ENCODE measurements around the gene KIF1A. TPM values are rescaled to one million over a fixed set of nuclear protein-coding genes. Genes with fewer than 3 reads are reported as not detected.

Gene KIF1A
- total and polyA plus RNA-seq, 2 of the 13 experiments (the other 11 are each of a cell fraction or from before 2014, with no cell fraction given): 0.01 TPM; not detected in 1

DNA sequence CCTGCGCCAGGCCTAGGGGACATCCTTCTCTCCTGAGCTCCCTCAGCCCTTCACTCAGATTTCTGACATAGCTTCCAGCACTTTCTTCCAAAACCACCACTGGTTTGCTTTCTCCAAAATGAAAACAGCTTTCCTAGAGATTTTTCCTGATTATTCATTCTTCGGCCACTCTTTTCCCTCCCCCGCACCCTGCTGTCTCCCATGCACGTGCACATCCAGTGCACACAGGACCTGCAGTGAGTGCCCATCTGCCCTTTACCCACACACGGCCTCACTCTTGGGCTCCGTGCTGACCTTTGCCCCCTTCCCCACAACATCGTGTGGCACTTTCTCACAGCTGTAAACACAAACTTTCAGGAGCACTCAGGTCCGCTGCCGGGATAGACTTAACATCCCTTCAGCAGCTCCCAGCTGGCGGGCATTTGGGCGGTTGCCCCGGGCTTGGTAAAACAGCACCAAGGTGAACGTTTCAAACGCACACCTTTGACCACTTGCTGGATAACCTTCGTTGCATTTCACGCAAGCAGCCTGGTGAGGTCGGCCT is 25.8 kb downstream of the KIF1A start (continued):
- TF ChIP-seq TFAP4 (IDR thresholded peaks at IDR 0.05; ENCODE audit: borderline replicate concordance, low read depth) (peak; percentile 57; the same call in 1 of the 2 replicates), ZNF431 (CRISPR knock-in tag; IDR thresholded peaks at IDR 0.05; ENCODE audit: borderline replicate concordance, low read depth) (peak; percentile 77), MXI1 (IDR thresholded peaks at IDR 0.05; ENCODE audit: borderline replicate concordance, low read depth, low read length) (0 out of 3 replicates have a peak, but pooled peaks have one; percentile 41), FOXA3 (CRISPR knock-in tag; IDR thresholded peaks at IDR 0.05) (peak; percentile 64; the same call in 1 of the 2 replicates), ZMAT3 (CRISPR knock-in tag; conservative IDR thresholded peaks at IDR 0.05) (no peak), NFRKB (IDR thresholded peaks at IDR 0.05) (no peak), ZNF251 (CRISPR knock-in tag; IDR thresholded peaks at IDR 0.05) (no peak), HNF1B (CRISPR knock-in tag; IDR thresholded peaks at IDR 0.05) (0 out of 2 replicates have a peak, but pooled peaks have one; percentile 38), EED (CRISPR knock-in tag; IDR thresholded peaks at IDR 0.05) (no peak), SOX13 (IDR thresholded peaks at IDR 0.05) (no peak), SOX13 (CRISPR knock-in tag; conservative IDR thresholded peaks at IDR 0.05 in 1 of 2, IDR thresholded peaks at IDR 0.05 in 1 of 2) (peak in 1 of 2 experiments; percentile 24; a peak in 1 of 4 replicates), ZNF44 (CRISPR knock-in tag; IDR thresholded peaks at IDR 0.05) (no peak), ZNF572 (CRISPR knock-in tag; IDR thresholded peaks at IDR 0.05) (0 out of 2 replicates have a peak, but pooled peaks have one; percentile 56), ZNF619 (CRISPR knock-in tag; IDR thresholded peaks at IDR 0.05) (no peak), KLF6 (CRISPR knock-in tag; IDR thresholded peaks at IDR 0.05) (peak; percentile 65; the same call in 1 of the 2 replicates), EP300 (IDR thresholded peaks at IDR 0.05; ENCODE audit: low read depth in 2 of 2, low read length in 2 of 2) (peak in 1 of 2 experiments; percentile 52; a peak in 1 of 4 replicates), EP300 (CRISPR knock-in tag; IDR thresholded peaks at IDR 0.05; ENCODE audit: borderline replicate concordance) (peak; percentile 52; the same call in 1 of the 2 replicates), ASH2L (IDR thresholded peaks at IDR 0.05; ENCODE audit: insufficient read length, low read depth, low read length) (peak; percentile 49), DMAP1 (CRISPR knock-in tag; IDR thresholded peaks at IDR 0.05) (no peak)
- TF ChIP-seq, protein P1, sequence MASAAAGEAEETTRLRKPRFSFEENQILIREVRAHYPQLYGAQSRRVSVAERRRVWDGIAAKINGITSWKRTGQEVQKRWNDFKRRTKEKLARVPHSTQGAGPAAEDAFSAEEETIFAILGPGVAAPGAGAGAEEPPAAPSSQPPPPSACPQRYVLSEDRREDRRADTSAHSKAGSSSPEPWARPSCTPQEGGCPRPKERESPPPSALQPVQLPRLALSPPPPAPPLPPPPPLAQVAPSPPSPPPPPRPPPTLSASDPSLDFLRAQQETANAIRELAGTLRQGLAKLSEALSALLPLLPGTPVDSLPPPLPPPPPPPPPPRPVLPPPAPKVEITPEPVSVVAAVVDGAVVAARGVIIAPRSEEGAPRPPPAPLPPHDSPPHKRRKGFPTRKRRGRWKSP (CRISPR knock-in tag; IDR thresholded peaks at IDR 0.05): peak; percentile 73; the same call in 1 of the 2 replicates
- TF ChIP-seq, protein P2, sequence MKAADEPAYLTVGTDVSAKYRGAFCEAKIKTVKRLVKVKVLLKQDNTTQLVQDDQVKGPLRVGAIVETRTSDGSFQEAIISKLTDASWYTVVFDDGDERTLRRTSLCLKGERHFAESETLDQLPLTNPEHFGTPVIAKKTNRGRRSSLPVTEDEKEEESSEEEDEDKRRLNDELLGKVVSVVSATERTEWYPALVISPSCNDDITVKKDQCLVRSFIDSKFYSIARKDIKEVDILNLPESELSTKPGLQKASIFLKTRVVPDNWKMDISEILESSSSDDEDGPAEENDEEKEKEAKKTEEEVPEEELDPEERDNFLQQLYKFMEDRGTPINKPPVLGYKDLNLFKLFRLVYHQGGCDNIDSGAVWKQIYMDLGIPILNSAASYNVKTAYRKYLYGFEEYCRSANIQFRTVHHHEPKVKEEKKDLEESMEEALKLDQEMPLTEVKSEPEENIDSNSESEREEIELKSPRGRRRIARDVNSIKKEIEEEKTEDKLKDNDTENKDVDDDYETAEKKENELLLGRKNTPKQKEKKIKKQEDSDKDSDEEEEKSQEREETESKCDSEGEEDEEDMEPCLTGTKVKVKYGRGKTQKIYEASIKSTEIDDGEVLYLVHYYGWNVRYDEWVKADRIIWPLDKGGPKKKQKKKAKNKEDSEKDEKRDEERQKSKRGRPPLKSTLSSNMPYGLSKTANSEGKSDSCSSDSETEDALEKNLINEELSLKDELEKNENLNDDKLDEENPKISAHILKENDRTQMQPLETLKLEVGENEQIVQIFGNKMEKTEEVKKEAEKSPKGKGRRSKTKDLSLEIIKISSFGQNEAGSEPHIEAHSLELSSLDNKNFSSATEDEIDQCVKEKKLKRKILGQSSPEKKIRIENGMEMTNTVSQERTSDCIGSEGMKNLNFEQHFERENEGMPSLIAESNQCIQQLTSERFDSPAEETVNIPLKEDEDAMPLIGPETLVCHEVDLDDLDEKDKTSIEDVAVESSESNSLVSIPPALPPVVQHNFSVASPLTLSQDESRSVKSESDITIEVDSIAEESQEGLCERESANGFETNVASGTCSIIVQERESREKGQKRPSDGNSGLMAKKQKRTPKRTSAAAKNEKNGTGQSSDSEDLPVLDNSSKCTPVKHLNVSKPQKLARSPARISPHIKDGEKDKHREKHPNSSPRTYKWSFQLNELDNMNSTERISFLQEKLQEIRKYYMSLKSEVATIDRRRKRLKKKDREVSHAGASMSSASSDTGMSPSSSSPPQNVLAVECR (CRISPR knock-in tag; IDR thresholded peaks at IDR 0.05; ENCODE audit: borderline replicate concordance): peak; percentile 38; the same call in 1 of the 2 replicates
